SK-N-MC (cell line): Measurements from ENCODE around the gene HNRNPM.

Experiments
- EZH2 ChIP-seq: fragments of 200-600 bp; sonication (generic); IDR thresholded peaks from one replicate; pipeline ENCODE4 v1.6.1; 2017; ENCODE audit warnings: antibody characterized with exemption
- FOXP2 ChIP-seq: optimal IDR thresholded peaks from 2 replicates; pipeline ENCODE3; 2011; ENCODE audit warnings: mild to moderate bottlenecking, moderate library complexity; ENCODE audit not compliant: insufficient read depth; ENCODE audit errors: extremely low read length, control extremely low read depth
- POLR2AphosphoS5 ChIP-seq: IDR thresholded peaks from 2 replicates; pipeline ENCODE4 v1.6.1; 2012; ENCODE audit warnings: mild to moderate bottlenecking, low read depth, low read length, borderline replicate concordance

GRCh38 chr19:8500158-8500557, 55.4 kb downstream of the HNRNPM start:
- TF ChIP-seq POLR2AphosphoS5, result no peak
- TF ChIP-seq EZH2, result no peak
- TF ChIP-seq FOXP2, result no peak
